Stimulated activated naive CD8-positive, alpha-beta T cell treated with anti-CD3 and anti-CD28 coated beads, Interleukin-15, Interleukin-2, amounts not matched to agents 100 ng/mL and 50 ng/mL, for 24 hours (primary cell): ENCODE measurements around the gene CDK6.
A peak's percentile ranks its signal among the peaks of the same experiment; 100 is the strongest.

Source experiments
- H3K27ac Mint-ChIP-seq: one replicate; pipeline ENCODE4 v1.8.0; 2021; ENCODE audit warnings: mild to moderate bottlenecking, mixed read lengths
- H3K27me3 Mint-ChIP-seq: one replicate; pipeline ENCODE4 v1.8.0; 2021; ENCODE audit warnings: mixed read lengths
- H3K36me3 Mint-ChIP-seq: one replicate; pipeline ENCODE4 v1.8.0; 2021; ENCODE audit warnings: low read depth, mixed read lengths
- H3K4me1 Mint-ChIP-seq: one replicate; pipeline ENCODE4 v1.8.0; 2021; ENCODE audit warnings: low read depth, mixed read lengths
- H3K4me3 Mint-ChIP-seq: one replicate; pipeline ENCODE4 v1.8.0; 2021; ENCODE audit warnings: mild to moderate bottlenecking, mixed read lengths
- H3K9me3 Mint-ChIP-seq: one replicate; pipeline ENCODE4 v1.8.0; 2021; ENCODE audit warnings: mixed read lengths

Gene CDK6

DNA sequence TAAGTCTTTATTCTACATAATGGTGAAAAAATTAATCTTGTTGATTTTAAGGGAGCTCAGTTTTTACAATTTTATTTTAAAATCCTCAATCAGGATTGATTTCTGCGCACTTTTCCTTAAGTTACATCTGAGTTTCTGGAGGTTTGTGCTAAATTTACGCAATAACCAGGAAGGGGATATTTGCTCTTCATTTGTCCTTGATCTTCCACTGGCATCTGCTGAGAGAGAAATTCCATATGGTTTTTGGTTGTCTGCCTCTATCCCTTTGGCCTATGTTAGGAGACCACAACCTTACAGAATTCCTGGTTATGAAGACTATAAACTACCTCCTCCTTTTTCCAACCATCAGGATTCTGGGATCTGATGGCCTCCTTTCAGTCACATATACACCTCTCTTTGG lies 20.1 kb upstream of the CDK6 start:
- Mint-ChIP-seq H3K27me3 (no peaks in the 10 kb centered on the region), H3K4me3 (no peak overlapping the region), H3K4me1 (peaks cover 18% of the 10 kb centered on the region), H3K27ac (no peak overlapping the region), H3K36me3 (no peaks in the 10 kb centered on the region), H3K9me3 (no peaks in the 10 kb centered on the region)

DNA sequence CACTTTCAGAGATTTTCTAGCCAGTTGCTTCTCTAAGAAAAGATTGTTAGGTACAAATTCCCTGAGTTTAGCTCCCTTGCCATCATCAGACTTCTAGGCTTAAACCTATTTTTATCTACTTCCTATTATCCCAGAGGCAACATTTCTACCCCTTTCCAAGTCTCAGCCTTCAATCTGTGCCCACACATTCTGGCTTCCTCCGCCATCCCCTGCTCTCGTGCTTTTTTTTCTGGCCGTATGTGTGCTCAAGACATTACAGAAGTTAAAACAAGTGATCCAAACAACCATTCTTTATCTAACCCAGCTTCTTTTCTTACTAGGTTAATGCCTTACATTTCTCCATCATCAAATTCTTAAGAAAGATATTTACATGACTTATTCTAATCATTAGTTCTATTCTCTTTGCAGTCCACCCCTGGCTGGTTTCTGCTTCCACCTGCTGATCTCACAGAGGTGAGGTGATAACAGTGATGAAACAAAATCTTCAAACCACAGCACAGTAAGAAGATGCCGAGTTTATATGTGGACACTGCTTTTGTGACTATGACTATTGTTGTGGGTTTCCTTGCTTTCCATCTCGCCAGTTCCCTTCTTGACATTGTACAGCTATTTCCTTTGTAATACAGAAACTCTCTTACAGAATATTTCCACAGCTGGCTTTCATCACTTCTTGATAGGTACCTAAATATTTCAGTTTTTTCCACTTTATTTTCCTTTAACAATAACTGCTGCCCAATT lies 18.3 kb upstream of the CDK6 start:
- Mint-ChIP-seq H3K4me1 (peaks cover 18% of the 10 kb centered on the region), H3K9me3 (no peaks in the 10 kb centered on the region), H3K27me3 (peaks cover 5% of the 10 kb centered on the region), H3K27ac (peak overlapping the region; percentile 93), H3K4me3 (peak overlapping the region; percentile 42), H3K36me3 (no peaks in the 10 kb centered on the region)

GRCh38 chr7:92851732-92852131 lies 15.4 kb upstream of the CDK6 start:
- H3K36me3 Mint-ChIP-seq: no peaks in the 10 kb centered on the region
- no peak overlapping the region for H3K4me3 Mint-ChIP-seq
- H3K27me3 Mint-ChIP-seq: peaks cover 10% of the 10 kb centered on the region
- no peaks in the 10 kb centered on the region for H3K9me3 Mint-ChIP-seq
- peaks cover 25% of the 10 kb centered on the region for H3K4me1 Mint-ChIP-seq
- no peak overlapping the region for H3K27ac Mint-ChIP-seq

- H3K4me1 Mint-ChIP-seq: peaks cover 22% of the 10 kb centered on the region
- H3K36me3 Mint-ChIP-seq: no peaks in the 10 kb centered on the region
Measured at GRCh38 chr7:92850516-92850915, 14.1 kb upstream of the CDK6 start.

DNA sequence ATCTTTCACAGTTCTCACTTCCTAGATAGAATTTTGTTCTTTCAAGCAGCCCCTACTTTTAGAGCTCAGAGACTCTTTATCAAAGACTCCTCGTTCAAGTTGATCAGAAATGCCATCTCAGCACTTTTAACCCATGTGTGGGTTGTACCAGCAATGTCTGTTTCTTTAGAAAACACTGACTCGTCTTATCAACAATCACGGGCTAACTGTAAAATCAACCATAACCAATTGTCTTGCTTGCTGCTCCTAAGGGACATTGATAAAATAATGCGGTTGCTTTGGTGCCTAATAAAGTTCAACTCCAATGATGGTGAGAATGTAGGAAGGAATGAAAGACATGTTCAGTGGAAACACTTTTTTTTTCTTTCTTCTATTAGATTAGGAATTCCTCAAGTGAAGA lies 12.9 kb upstream of the CDK6 start:
- H3K4me1 Mint-ChIP-seq: peaks cover 10% of the 10 kb centered on the region
- H3K9me3 Mint-ChIP-seq: no peaks in the 10 kb centered on the region
- H3K27me3 Mint-ChIP-seq: peaks cover 10% of the 10 kb centered on the region
- no peak overlapping the region for H3K4me3 Mint-ChIP-seq
- no peaks in the 10 kb centered on the region for H3K36me3 Mint-ChIP-seq
- H3K27ac Mint-ChIP-seq: no peak overlapping the region

More at GRCh38 chr7:92850516-92850915, 14.1 kb upstream of the CDK6 start:
- Mint-ChIP-seq H3K27ac (no peak overlapping the region), H3K9me3 (no peaks in the 10 kb centered on the region), H3K27me3 (peaks cover 10% of the 10 kb centered on the region), H3K4me3 (no peak overlapping the region)

GRCh38 chr7:92848851-92849250 lies 12.5 kb upstream of the CDK6 start:
- Mint-ChIP-seq H3K9me3 (peaks cover under 1% of the 10 kb centered on the region), H3K4me1 (peaks cover 7% of the 10 kb centered on the region), H3K27ac (peak overlapping the region; percentile 2), H3K36me3 (no peaks in the 10 kb centered on the region), H3K27me3 (peaks cover 11% of the 10 kb centered on the region), H3K4me3 (no peak overlapping the region)

DNA sequence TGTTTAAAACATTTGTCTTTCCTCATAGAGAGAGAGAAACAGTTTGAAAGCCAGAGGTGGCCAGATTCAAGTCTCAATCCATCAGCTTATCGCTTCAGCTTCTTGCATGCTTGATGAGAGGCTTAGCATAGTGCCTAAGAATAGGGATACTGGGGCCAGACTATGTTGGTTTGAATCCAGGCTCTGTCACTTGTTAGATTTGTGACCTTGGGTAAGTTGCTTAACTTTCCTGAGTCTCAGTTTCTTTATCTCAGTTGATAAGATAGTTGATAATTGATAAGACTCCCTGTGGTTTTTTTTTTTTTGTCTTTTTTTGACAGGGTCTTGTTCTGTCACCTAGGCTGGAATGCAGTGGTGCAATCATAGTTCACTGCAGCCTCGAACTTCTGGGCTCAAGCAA lies 12.1 kb upstream of the CDK6 start:
- no peak overlapping the region for H3K4me3 Mint-ChIP-seq
- no peak overlapping the region for H3K27ac Mint-ChIP-seq
- H3K9me3 Mint-ChIP-seq: peaks cover 4% of the 10 kb centered on the region
- peaks cover 14% of the 10 kb centered on the region for H3K27me3 Mint-ChIP-seq
- no peaks in the 10 kb centered on the region for H3K36me3 Mint-ChIP-seq
- H3K4me1 Mint-ChIP-seq: peaks cover 7% of the 10 kb centered on the region

GRCh38 chr7:92847305-92847704 lies 10.9 kb upstream of the CDK6 start:
- no peak overlapping the region for H3K4me3 Mint-ChIP-seq

GRCh38 chr7:92845736-92846135 lies 9.4 kb upstream of the CDK6 start:
- Mint-ChIP-seq H3K27ac (no peak overlapping the region), H3K9me3 (peaks cover 4% of the 10 kb centered on the region), H3K27me3 (peaks cover 22% of the 10 kb centered on the region), H3K36me3 (no peaks in the 10 kb centered on the region), H3K4me3 (no peak overlapping the region), H3K4me1 (peaks cover 17% of the 10 kb centered on the region)

More at GRCh38 chr7:92847305-92847704, 10.9 kb upstream of the CDK6 start:
- H3K4me1 Mint-ChIP-seq: peaks cover 7% of the 10 kb centered on the region
- H3K27me3 Mint-ChIP-seq: peaks cover 15% of the 10 kb centered on the region
- peaks cover 4% of the 10 kb centered on the region for H3K9me3 Mint-ChIP-seq
- H3K36me3 Mint-ChIP-seq: no peaks in the 10 kb centered on the region
- no peak overlapping the region for H3K27ac Mint-ChIP-seq

DNA sequence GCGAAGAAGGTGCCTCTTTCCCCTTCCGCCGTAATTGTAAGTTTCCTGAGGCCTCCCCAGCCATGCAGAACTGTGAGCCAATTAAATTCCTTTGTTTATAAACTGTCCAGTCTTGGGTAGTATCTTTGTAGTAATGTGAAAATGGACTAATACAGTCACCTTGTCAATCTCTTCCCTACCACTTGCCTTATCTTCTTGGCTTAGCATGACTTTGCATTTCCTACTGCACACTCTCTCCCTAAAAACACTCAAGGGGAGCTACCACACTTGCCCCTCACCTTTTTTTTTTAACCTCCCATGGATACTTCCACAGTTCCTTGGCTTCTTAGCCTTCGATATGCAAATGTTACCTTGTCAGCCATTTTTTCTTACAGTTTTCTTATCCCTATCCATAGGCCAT lies 7.4 kb upstream of the CDK6 start:
- Mint-ChIP-seq H3K4me3 (no peak overlapping the region), H3K4me1 (peaks cover 20% of the 10 kb centered on the region), H3K27ac (no peak overlapping the region), H3K27me3 (peaks cover 23% of the 10 kb centered on the region), H3K9me3 (peaks cover 4% of the 10 kb centered on the region), H3K36me3 (no peaks in the 10 kb centered on the region)

DNA sequence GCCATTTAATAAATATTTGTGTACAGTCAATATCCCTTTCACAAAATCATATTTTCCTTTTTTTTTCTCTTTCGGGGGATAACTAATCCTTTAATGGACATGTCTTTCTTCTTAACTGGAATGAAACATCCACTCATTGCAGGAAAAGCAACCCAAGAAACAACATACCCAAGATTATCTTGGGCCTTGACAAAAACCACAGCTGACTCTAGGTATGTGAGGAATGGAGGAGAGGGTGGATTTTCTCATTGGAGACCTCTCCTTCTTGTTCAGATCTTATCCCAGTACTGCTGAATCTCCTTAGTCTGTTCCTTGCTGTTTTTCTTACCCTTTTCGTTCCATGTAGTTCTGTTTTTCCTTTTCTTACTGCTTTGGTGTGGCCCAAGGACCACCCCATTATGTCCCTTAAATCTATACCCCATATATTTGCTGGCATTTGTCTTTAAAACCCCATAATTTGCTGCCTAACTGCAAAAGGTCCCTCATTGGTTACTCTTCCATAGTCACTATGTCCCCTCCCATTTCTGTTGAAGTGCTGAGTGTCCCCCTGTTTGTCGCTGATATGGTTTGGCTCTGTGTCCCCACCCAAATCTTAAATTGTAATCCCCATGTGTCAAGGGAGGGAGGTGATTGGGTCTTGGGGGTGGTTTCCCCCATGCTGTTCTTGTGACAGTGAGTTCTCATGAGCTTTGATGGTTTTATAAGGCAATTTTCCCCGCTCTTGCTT lies 6.8 kb upstream of the CDK6 start:
- Mint-ChIP-seq H3K4me1 (peaks cover 20% of the 10 kb centered on the region), H3K27me3 (peaks cover 25% of the 10 kb centered on the region), H3K4me3 (no peak overlapping the region), H3K27ac (no peak overlapping the region), H3K9me3 (peaks cover 4% of the 10 kb centered on the region), H3K36me3 (no peaks in the 10 kb centered on the region)

DNA sequence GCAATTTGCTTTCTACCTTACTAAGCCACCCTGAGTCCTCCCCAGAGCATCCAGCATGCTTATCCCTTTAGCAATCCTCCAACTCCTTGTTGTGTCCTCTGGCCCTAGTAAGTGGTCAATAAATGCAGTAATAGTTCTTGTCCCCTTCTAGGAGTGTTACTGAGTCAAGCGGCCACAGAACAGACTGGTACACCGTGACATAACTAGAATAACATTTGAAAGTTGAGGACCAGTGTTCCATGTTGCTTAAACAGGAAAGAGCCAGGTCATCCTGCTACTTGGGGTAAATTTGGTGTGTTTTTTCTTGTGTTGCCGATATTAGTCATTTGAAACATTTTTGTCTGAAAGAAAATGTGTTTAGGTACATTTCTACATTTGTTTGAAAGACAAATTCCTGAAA lies 4.8 kb upstream of the CDK6 start:
- H3K4me3 Mint-ChIP-seq: no peak overlapping the region
- H3K36me3 Mint-ChIP-seq: no peaks in the 10 kb centered on the region
- H3K27me3 Mint-ChIP-seq: peaks cover 25% of the 10 kb centered on the region
- H3K4me1 Mint-ChIP-seq: peaks cover 27% of the 10 kb centered on the region
- peaks cover 4% of the 10 kb centered on the region for H3K9me3 Mint-ChIP-seq
- no peak overlapping the region for H3K27ac Mint-ChIP-seq

DNA sequence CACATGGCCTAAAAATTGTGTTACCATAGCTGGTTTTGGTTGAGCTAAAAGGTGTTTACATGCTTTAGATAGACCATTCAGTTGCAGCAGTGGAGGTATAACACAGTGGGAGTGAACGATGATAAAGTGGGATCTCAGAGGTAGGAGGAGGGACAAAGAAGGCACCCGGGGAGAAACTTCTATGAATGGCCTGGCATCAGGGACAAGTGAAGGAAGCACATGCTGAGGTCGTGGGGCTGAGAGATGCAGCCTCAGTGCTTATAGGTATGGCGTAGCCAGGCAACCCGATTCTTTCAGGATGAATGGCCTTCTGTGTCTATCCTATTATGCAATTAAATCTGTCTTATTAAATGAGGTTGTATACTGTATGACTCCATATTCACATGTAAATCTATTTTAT lies 3.9 kb upstream of the CDK6 start:
- Mint-ChIP-seq H3K9me3 (peaks cover 4% of the 10 kb centered on the region), H3K4me1 (peaks cover 27% of the 10 kb centered on the region), H3K4me3 (no peak overlapping the region), H3K27ac (no peak overlapping the region), H3K36me3 (peaks cover 4% of the 10 kb centered on the region), H3K27me3 (peaks cover 25% of the 10 kb centered on the region)

DNA sequence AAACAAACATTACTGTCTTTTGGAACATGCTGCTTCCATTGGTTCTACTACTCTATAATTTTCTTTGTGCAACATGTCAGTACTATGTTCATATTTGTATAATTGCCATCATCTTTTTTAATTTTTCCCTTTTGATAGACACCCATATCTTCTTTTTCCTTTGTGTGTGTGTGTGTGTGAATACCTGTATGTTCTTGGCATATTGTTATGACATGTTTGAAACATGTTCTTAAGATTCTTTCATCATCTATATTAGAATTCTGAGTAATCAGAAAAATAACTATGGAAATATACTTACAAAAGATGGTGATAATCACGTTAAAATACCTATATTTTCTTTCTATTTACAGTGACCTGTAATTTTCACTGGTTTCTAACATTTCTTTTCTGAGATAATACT lies 3.5 kb upstream of the CDK6 start:
- Mint-ChIP-seq H3K9me3 (peaks cover 4% of the 10 kb centered on the region), H3K4me3 (no peak overlapping the region), H3K27ac (no peak overlapping the region), H3K36me3 (peaks cover 5% of the 10 kb centered on the region), H3K4me1 (peaks cover 27% of the 10 kb centered on the region), H3K27me3 (peaks cover 25% of the 10 kb centered on the region)

- Mint-ChIP-seq H3K27me3 (peaks cover 25% of the 10 kb centered on the region), H3K4me3 (no peak overlapping the region), H3K4me1 (peaks cover 27% of the 10 kb centered on the region), H3K36me3 (peaks cover 9% of the 10 kb centered on the region), H3K27ac (no peak overlapping the region), H3K9me3 (peaks cover 4% of the 10 kb centered on the region)
Measured at GRCh38 chr7:92838934-92839333, 2.6 kb upstream of the CDK6 start.
